GM19238 (cell line): ENCODE measurements around the gene BRD3OS.
A peak's percentile ranks its signal among the peaks of the same experiment; 100 is the strongest.
"Not testable (repeated sequence)": the region's sequence is repeated elsewhere in the genome, so short reads cannot be mapped to it uniquely, and the experiment has no call there.

ENCODE experiments used
- DNase-seq: peaks from one replicate; pipeline ENCODE4 v3.0.0; 2011; ENCODE audit warnings: low spot score; ENCODE audit not compliant: insufficient read length

BRD3OS gene

GRCh38 chr9:133988771-133989170 lies 36.5 kb upstream of the BRD3OS start:
- DNase-seq: not testable (repeated sequence)

GRCh38 chr9:133989625-133990365 lies 35.5 kb upstream of the BRD3OS start:
- DNase-seq: no peak

- DNase-seq: no peak
Observed at GRCh38 chr9:133990366-133991213, 34.7 kb upstream of the BRD3OS start.

GRCh38 chr9:133991214-133991921 lies 33.9 kb upstream of the BRD3OS start:
- DNase-seq: no peak

- DNase-seq: peak; percentile 75
Observed at GRCh38 chr9:133991964-133992779, 33.1 kb upstream of the BRD3OS start, which contains the start of gene VAV2. TSS of gene VAV2 (minus strand) at chr9:133992324. CDS start at chr9:133992278, 46 bp downstream.

- DNase-seq: peak; percentile 81
Observed at GRCh38 chr9:133992780-133993634, 32.3 kb upstream of the BRD3OS start.

- DNase-seq: no peak
Observed at GRCh38 chr9:133993635-133994253, 31.5 kb upstream of the BRD3OS start.

- DNase-seq: peak; percentile 85
Observed at GRCh38 chr9:133994353-133995011, 30.8 kb upstream of the BRD3OS start.

- DNase-seq: no peak
Observed at GRCh38 chr9:133995012-133995896, 30.0 kb upstream of the BRD3OS start.

- no peak for DNase-seq
Observed at GRCh38 chr9:133996531-133997520, 28.5 kb upstream of the BRD3OS start.

GRCh38 chr9:133997584-133997983 lies 27.7 kb upstream of the BRD3OS start:
- no peak for DNase-seq

- no peak for DNase-seq
Observed at GRCh38 chr9:133998915-133999595, 26.2 kb upstream of the BRD3OS start.

- DNase-seq: no peak
Observed at GRCh38 chr9:133999851-134000265, 25.4 kb upstream of the BRD3OS start.

GRCh38 chr9:134002796-134003195 lies 22.5 kb upstream of the BRD3OS start:
- DNase-seq: no peak

DNA sequence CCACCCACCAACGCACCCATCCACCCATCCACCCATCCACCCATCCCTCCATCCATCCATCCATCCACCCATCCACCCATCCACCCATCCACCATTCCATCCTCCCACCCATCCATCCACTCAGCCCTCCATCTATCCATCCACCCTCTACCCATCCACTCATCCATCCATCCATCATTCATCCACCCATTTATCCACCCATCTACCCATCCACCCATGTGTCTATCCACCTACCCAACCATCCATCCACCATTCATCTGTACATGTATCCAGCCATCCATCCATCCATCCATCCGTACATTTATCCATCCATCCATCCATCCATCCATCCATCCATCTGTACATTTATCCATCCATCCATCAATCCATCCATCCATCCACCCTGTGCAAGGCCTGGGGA lies 22.0 kb upstream of the BRD3OS start:
- no peak for DNase-seq
